ENCODE results near the gene CDH13. TPM values are rescaled to one million over a fixed set of nuclear protein-coding genes. Genes with fewer than 3 reads are reported as not detected.

The CDH13 gene
- polyA plus RNA-seq, 2 of the 4 experiments (the other 2 are of a cell fraction), result not detected

DNA sequence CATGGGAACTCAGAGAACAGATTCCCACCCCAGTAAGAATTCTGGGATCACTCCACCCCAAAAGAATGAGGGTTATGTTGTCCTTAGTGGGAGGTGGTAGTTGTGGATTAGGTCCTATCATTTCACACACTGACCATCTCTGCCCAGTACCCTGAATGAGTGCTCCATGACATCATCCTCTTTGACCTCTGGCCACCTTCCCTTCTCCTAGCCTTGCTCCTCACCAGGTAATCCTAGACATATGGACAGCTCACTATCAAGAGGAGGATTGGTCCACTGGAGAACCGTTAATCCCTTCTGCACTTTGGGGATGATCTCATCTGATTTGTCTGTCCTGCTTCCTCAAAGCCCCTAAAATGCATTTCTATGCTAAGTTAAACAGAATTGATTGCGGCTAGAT is 642.8 kb downstream of the CDH13 start:
- H3K4me3 ChIP-seq, result no peak overlapping the region
- TF ChIP-seq CHD2 (IDR thresholded peaks at IDR 0.05; ENCODE audit: low read length, partially characterized antibody) (no peak), ZNF302 (CRISPR knock-in tag; IDR thresholded peaks at IDR 0.05) (no peak), JUN (IDR thresholded peaks at IDR 0.05) (no peak), RCOR1 (IDR thresholded peaks at IDR 0.05; ENCODE audit: low read depth, low read length) (no peak), FOSL2 (IDR thresholded peaks at IDR 0.05) (no peak), FOSL2 (CRISPR knock-in tag; IDR thresholded peaks at IDR 0.05) (no peak), RAD21 (conservative IDR thresholded peaks at IDR 0.05 in 1 of 2, IDR thresholded peaks at IDR 0.05 in 1 of 2) (no peak), NR3C1 (IDR thresholded peaks at IDR 0.05) (no peak), JUNB (IDR thresholded peaks at IDR 0.05) (no peak), HOXB5 (CRISPR knock-in tag; IDR thresholded peaks at IDR 0.05) (no peak), ZSCAN20 (CRISPR knock-in tag; IDR thresholded peaks at IDR 0.05) (no peak)
- TF ChIP-seq, protein P1, sequence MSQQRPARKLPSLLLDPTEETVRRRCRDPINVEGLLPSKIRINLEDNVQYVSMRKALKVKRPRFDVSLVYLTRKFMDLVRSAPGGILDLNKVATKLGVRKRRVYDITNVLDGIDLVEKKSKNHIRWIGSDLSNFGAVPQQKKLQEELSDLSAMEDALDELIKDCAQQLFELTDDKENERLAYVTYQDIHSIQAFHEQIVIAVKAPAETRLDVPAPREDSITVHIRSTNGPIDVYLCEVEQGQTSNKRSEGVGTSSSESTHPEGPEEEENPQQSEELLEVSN (IDR thresholded peaks at IDR 0.05; ENCODE audit: borderline replicate concordance, low read depth), result no peak
- no peaks in the 10 kb centered on the region for H3K4me1 ChIP-seq
- H3K27ac ChIP-seq, result no peak overlapping the region
- CTCF ChIA-PET, result no interaction called here
- H3K4me2 ChIP-seq, result no peak overlapping the region
- POLR2A ChIA-PET, result no interaction called here
- DNase-seq (ENCODE audit: low read depth in 1 of 2, low spot score in 1 of 2) (no peak), ATAC-seq (no peak), FAIRE-seq (no peak)
- 3% methylated on average over 2 of the region's 2 CpGs for WGBS (ENCODE audit: missing lambda C conversion rate)
- H3K9me3 ChIP-seq, result no peaks in the 10 kb centered on the region

DNA sequence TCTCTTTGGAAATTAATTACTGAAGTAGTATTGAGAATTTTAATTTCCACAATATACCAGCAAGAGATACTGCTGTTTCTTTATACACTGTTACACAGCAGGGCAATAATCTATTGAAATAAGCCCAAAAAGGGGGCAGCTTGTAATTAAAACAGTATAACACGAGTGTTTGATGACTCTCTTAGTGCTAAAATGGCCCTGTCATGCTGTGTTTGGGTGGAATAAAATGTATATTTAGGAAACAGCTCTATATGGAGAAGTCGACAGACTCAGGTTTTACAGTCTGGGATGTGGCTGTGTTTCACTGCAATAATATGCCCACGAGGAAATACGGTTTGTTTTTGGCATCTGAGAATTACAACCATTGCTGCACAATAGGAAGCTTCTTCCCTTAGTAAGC is 643.3 kb downstream of the CDH13 start:
- DNase-seq (ENCODE audit: low read depth in 1 of 2, low spot score in 1 of 2), result no peak
- Histone ChIP-seq H3K4me1 (no peaks in the 10 kb centered on the region), H3K4me2 (no peak overlapping the region), H3K9me3 (no peaks in the 10 kb centered on the region), H3K27ac (no peak overlapping the region), H3K4me3 (no peak overlapping the region)
- WGBS (ENCODE audit: missing lambda C conversion rate), result 7% methylated on average over 4 of the region's 4 CpGs
- ATAC-seq, result no peak
- no peak for FAIRE-seq
- TF ChIP-seq KDM1A (IDR thresholded peaks at IDR 0.05; ENCODE audit: low read depth), result no peak
- no peak for TF ChIP-seq ZFP36 (IDR thresholded peaks at IDR 0.05; ENCODE audit: borderline replicate concordance, partially characterized antibody)
- no peak for TF ChIP-seq NR3C1 (IDR thresholded peaks at IDR 0.05)
- TF ChIP-seq, protein P2, sequence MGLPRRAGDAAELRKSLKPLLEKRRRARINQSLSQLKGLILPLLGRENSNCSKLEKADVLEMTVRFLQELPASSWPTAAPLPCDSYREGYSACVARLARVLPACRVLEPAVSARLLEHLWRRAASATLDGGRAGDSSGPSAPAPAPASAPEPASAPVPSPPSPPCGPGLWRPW (IDR thresholded peaks at IDR 0.05), result no peak
- TF ChIP-seq NPAS2 (CRISPR knock-in tag; IDR thresholded peaks at IDR 0.05; ENCODE audit: borderline replicate concordance), result no peak
- no peak for TF ChIP-seq ZNF302 (CRISPR knock-in tag; IDR thresholded peaks at IDR 0.05)
- no peak for TF ChIP-seq JUNB (IDR thresholded peaks at IDR 0.05)
- TF ChIP-seq, protein P1 (IDR thresholded peaks at IDR 0.05; ENCODE audit: borderline replicate concordance, low read depth), result no peak
- TF ChIP-seq ZC3H11A (IDR thresholded peaks at IDR 0.05), result no peak
- TF ChIP-seq, protein P3, sequence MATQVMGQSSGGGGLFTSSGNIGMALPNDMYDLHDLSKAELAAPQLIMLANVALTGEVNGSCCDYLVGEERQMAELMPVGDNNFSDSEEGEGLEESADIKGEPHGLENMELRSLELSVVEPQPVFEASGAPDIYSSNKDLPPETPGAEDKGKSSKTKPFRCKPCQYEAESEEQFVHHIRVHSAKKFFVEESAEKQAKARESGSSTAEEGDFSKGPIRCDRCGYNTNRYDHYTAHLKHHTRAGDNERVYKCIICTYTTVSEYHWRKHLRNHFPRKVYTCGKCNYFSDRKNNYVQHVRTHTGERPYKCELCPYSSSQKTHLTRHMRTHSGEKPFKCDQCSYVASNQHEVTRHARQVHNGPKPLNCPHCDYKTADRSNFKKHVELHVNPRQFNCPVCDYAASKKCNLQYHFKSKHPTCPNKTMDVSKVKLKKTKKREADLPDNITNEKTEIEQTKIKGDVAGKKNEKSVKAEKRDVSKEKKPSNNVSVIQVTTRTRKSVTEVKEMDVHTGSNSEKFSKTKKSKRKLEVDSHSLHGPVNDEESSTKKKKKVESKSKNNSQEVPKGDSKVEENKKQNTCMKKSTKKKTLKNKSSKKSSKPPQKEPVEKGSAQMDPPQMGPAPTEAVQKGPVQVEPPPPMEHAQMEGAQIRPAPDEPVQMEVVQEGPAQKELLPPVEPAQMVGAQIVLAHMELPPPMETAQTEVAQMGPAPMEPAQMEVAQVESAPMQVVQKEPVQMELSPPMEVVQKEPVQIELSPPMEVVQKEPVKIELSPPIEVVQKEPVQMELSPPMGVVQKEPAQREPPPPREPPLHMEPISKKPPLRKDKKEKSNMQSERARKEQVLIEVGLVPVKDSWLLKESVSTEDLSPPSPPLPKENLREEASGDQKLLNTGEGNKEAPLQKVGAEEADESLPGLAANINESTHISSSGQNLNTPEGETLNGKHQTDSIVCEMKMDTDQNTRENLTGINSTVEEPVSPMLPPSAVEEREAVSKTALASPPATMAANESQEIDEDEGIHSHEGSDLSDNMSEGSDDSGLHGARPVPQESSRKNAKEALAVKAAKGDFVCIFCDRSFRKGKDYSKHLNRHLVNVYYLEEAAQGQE (IDR thresholded peaks at IDR 0.05), result no peak
- no peak for TF ChIP-seq ZSCAN20 (CRISPR knock-in tag; IDR thresholded peaks at IDR 0.05)
- TF ChIP-seq GATA3 (IDR thresholded peaks at IDR 0.05; ENCODE audit: borderline replicate concordance), result no peak
- TF ChIP-seq, protein P4, sequence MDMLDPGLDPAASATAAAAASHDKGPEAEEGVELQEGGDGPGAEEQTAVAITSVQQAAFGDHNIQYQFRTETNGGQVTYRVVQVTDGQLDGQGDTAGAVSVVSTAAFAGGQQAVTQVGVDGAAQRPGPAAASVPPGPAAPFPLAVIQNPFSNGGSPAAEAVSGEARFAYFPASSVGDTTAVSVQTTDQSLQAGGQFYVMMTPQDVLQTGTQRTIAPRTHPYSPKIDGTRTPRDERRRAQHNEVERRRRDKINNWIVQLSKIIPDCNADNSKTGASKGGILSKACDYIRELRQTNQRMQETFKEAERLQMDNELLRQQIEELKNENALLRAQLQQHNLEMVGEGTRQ (IDR thresholded peaks at IDR 0.05), result no peak
- no peak for TF ChIP-seq SMC3 (IDR thresholded peaks at IDR 0.05)
- TF ChIP-seq HDAC2 (IDR thresholded peaks at IDR 0.05), result no peak
- no peak for TF ChIP-seq HOXA7 (CRISPR knock-in tag; IDR thresholded peaks at IDR 0.05)
- TF ChIP-seq JUN (IDR thresholded peaks at IDR 0.05), result no peak
- ChIA-PET POLR2A (no interaction called here), CTCF (no interaction called here)
